Muscle of arm (tissue), 12 donors: ENCODE measurements around the gene STOX1. TPM values are rescaled to one million over a fixed set of nuclear protein-coding genes. Genes with fewer than 3 reads are reported as not detected.
"Not testable (repeated sequence)": the region's sequence is repeated elsewhere in the genome, so short reads cannot be mapped to it uniquely, and the experiment has no call there.

ENCODE experiments used
- DNase-seq: peaks from one replicate; pipeline ENCODE4 v3.0.0-alpha.2; 2013
- polyA plus RNA-seq, 12 donors: library from polyadenylated mRNA; unstranded; fragments of 120-200 nt; gene quantifications; one replicate each; pipeline ENCODE4 v1.2.1, GENCODE V29; 2013; ENCODE audit not compliant: insufficient read length in 12 of 12

STOX1 gene
- polyA plus RNA-seq, 12 donors, result 2.3 to 5.3 (median 2.8) TPM; not detected in 1

- no peak for DNase-seq
These were observed 50.3 kb downstream of the STOX1 start for GRCh38 chr10:68877482-68878110.

GRCh38 chr10:68878496-68878895 lies 51.2 kb downstream of the STOX1 start:
- DNase-seq, result no peak

- no peak for DNase-seq
These were observed 52.3 kb downstream of the STOX1 start for GRCh38 chr10:68879628-68880027.

GRCh38 chr10:68880181-68880580 lies 52.9 kb downstream of the STOX1 start:
- no peak for DNase-seq

GRCh38 chr10:68895041-68895440 lies 67.7 kb downstream of the STOX1 start:
- DNase-seq, result no peak

GRCh38 chr10:68897336-68897741 lies 70.0 kb downstream of the STOX1 start:
- DNase-seq, result peak; percentile 80

GRCh38 chr10:68899186-68899745 lies 71.9 kb downstream of the STOX1 start:
- no peak for DNase-seq

GRCh38 chr10:68900427-68901104 lies 73.2 kb downstream of the STOX1 start:
- no peak for DNase-seq

- DNase-seq, result peak; percentile 99
These were observed 74.0 kb downstream of the STOX1 start, which contains the start of gene DDX50 for GRCh38 chr10:68901105-68901927. TSS of gene DDX50 (plus strand) at chr10:68901315. CDS start at chr10:68901385, 70 bp downstream.

- no peak for DNase-seq
These were observed 75.1 kb downstream of the STOX1 start for GRCh38 chr10:68902382-68902781.

- no peak for DNase-seq
These were observed 97.3 kb downstream of the STOX1 start for GRCh38 chr10:68924593-68924992.

GRCh38 chr10:68925489-68925888 lies 98.2 kb downstream of the STOX1 start:
- no peak for DNase-seq

GRCh38 chr10:68929157-68929556 lies 101.8 kb downstream of the STOX1 start:
- DNase-seq, result not testable (repeated sequence)

- DNase-seq, result not testable (repeated sequence)
These were observed 102.6 kb downstream of the STOX1 start for GRCh38 chr10:68929888-68930287.

GRCh38 chr10:68932860-68933259 lies 105.5 kb downstream of the STOX1 start:
- DNase-seq, result not testable (repeated sequence)

- no peak for DNase-seq
These were observed 107.7 kb downstream of the STOX1 start for GRCh38 chr10:68934994-68935393.

- DNase-seq, result no peak
These were observed 110.8 kb downstream of the STOX1 start for GRCh38 chr10:68938117-68938516.

GRCh38 chr10:68938884-68939283 lies 111.6 kb downstream of the STOX1 start:
- DNase-seq, result no peak

GRCh38 chr10:68940917-68941316 lies 113.6 kb downstream of the STOX1 start:
- not testable (repeated sequence) for DNase-seq
